H54 (cell line): ENCODE data around the gene SETBP1.

ENCODE experiments used
- DNase-seq: peaks from one replicate; pipeline ENCODE4 v3.0.0; 2011; ENCODE audit warnings: low spot score, mixed read lengths; ENCODE audit not compliant: insufficient read length
- FAIRE-seq: peaks from 3 replicates; lab custom pipeline; 2011; peaks lifted over from hg19 to GRCh38; lab: Jason Lieb, UNC
- POLR2A ChIP-seq: IDR thresholded peaks from 2 replicates; pipeline ENCODE4 v1.6.1; 2011; ENCODE audit warnings: low read depth, mild to moderate bottlenecking, low read length

SETBP1 gene

GRCh38 chr18:44915213-44915612 is 234.5 kb downstream of the SETBP1 start:
- TF ChIP-seq POLR2A = no peak
- FAIRE-seq = no peak
- DNase-seq = no peak

- FAIRE-seq (no peak), DNase-seq (no peak)
- no peak for TF ChIP-seq POLR2A
Observed at GRCh38 chr18:44915661-44916060, 235.0 kb downstream of the SETBP1 start.

GRCh38 chr18:44916429-44917207 is 235.9 kb downstream of the SETBP1 start:
- TF ChIP-seq POLR2A = no peak
- no peak for FAIRE-seq
- DNase-seq = no peak

- FAIRE-seq = no peak
Observed at GRCh38 chr18:44917216-44918141, 236.8 kb downstream of the SETBP1 start.

GRCh38 chr18:44918142-44918476 is 237.4 kb downstream of the SETBP1 start:
- FAIRE-seq = no peak
- DNase-seq = no peak
- TF ChIP-seq POLR2A = no peak

More at GRCh38 chr18:44917216-44918141, 236.8 kb downstream of the SETBP1 start:
- no peak for DNase-seq
- TF ChIP-seq POLR2A = no peak

GRCh38 chr18:44920441-44920840 is 239.8 kb downstream of the SETBP1 start:
- no peak for FAIRE-seq
- no peak for TF ChIP-seq POLR2A
- no peak for DNase-seq

- TF ChIP-seq POLR2A = no peak
- DNase-seq (no peak), FAIRE-seq (no peak)
Observed at GRCh38 chr18:44921974-44922373, 241.3 kb downstream of the SETBP1 start.

- TF ChIP-seq POLR2A = no peak
- DNase-seq (no peak), FAIRE-seq (no peak)
Observed at GRCh38 chr18:44922968-44923367, 242.3 kb downstream of the SETBP1 start.

- TF ChIP-seq POLR2A = no peak
- no peak for FAIRE-seq
- no peak for DNase-seq
Observed at GRCh38 chr18:44924785-44925499, 244.3 kb downstream of the SETBP1 start.

- TF ChIP-seq POLR2A = no peak
- DNase-seq (no peak), FAIRE-seq (no peak)
Observed at GRCh38 chr18:44927127-44927849, 246.6 kb downstream of the SETBP1 start.

- FAIRE-seq (no peak), DNase-seq (no peak)
- TF ChIP-seq POLR2A = no peak
Observed at GRCh38 chr18:44934901-44935300, 254.2 kb downstream of the SETBP1 start.

- FAIRE-seq (no peak), DNase-seq (no peak)
- no peak for TF ChIP-seq POLR2A
Observed at GRCh38 chr18:44935455-44935854, 254.8 kb downstream of the SETBP1 start.

GRCh38 chr18:44936485-44936884 is 255.8 kb downstream of the SETBP1 start:
- no peak for TF ChIP-seq POLR2A
- DNase-seq (no peak), FAIRE-seq (no peak)
